ENCODE results near the gene DDX59.

The DDX59 gene

DNA sequence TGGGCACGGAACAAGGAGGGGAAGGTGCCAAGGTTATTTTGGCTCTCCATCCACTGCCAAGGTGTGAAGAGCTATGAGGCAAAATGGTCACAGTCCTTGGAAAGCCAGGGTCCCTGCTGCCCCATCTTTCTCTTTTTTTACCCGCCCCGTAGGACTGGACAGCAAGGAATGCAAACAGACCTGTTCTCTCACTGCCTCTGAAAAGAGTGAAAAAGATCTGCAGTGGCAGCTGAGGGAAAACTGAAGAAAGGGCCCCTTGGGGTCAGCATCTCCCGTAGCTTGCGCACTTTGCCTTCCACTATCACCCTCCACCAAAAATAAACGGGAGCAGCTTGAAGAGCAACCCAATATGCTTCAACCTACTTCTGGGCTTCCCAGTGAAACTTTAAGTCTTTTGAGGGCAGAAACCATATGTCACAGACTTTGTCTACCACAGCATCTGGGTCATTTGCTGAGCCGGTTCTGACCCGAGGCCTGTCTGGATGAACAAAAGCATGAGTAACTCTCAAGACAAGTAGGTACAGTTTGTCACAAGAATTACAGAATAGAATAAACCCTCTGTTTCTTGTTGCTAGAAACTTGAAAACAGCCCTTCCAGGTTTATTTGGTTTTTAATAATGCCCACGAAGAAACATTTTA, 39.7 kb downstream of the DDX59 start:
- TF ChIP-seq ZNF274 (IDR thresholded peaks at IDR 0.05; ENCODE audit: low read depth, low read length), result no peak
- no peak overlapping the region for H3K4me3 ChIP-seq (ENCODE audit: low read length)

DNA sequence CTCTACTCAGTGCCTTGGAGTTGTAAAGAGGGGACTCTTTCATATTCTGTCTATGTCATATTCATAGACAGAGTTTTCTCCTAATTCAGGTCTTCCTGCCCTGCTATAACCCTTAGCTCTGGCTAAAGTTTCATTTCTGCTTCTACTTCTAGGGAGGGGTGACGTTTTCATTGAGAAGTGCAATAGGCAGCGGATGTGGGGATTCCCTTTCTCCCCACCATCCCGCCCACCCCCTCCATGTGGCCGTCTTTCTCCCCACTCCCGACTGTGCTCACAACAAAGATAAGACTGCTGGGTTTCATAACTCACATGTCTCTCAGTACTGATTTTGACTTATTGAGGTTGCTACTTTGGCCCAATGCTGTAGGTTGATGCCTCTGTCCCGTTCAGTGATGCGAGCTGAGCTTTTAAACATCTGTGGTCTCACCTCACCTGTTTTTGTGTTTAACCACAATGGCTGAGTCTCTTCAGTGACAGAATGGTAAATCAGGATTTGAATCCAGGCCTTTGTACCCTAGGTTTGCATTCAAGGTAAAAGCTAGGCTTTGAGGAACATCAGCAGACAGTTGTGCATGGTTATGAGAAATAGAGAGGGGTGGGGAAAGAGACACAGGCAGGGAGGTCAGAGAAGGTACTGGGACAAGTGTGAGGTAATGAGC, 41.4 kb downstream of the DDX59 start:
- no peak for TF ChIP-seq ZNF274 (IDR thresholded peaks at IDR 0.05; ENCODE audit: low read depth, low read length)
- peak overlapping the region; percentile 56; the same call in 1 of the 2 replicates for H3K4me3 ChIP-seq (ENCODE audit: low read length)

DNA sequence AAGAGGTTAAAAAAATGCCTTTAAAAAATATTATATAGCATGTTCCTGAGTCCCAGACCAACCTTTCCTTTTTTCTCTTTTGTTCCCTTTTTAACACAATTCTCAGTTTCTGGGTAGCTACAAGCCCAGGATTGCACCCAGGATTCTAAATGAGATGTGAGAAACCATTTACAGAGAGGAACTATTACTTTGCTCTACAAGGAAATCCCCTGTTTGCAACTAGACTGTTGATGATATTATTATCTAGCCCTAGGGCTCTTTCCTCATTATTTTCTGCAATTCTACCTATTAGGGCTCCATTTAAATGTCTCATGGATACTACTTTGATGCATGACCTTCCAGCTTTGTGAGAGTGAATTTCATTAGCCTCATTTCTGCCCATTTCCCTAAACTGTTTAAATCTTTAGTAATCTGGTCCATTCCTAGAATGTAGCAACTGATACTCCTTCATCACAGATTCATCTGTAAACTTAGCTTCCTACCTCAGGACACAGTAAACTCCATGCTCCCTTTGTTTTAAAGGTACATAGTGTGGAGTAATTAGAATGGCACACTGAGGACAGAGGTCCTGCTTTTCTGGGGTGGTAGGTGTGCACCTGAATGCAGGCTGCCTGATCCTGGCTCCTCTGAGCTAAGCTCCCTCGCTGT, 42.0 kb downstream of the DDX59 start:
- TF ChIP-seq ZNF274 (IDR thresholded peaks at IDR 0.05; ENCODE audit: low read depth, low read length), result no peak
- peak overlapping the region; percentile 56 for H3K4me3 ChIP-seq (ENCODE audit: low read length)

DNA sequence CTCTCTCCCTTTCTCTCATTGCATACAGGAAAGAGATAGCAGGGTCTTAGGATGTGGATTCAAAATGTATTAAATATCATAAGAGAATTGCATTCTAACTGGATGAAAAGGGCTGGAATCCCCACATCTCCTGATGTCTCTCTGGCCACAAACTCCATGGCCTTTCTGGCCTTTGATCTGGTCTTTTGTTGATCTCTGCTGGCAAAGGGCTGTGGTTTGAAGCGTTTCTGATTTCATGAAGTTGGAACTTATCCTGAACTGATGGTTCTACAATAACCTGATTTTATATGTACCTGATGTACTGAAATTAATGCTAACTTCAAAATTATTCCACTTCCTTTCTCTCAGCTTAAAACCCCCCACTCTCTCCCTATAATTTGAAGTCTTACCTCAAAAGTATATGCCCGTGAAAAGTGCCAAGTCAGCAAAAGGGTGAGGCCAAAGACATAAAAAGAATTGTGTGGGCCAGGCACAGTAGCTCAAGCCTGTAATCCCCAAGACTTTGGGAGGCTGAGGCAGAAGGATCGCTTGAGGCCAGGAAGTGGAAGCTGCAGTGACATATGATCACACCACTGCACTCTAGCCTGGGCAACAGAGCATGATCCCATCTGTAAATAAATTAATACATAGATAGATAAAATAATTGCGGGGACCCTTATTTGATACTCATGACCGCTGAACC, 42.7 kb downstream of the DDX59 start:
- H3K4me3 ChIP-seq (ENCODE audit: low read length), result no peak overlapping the region; the same call in 1 of the 2 replicates
- TF ChIP-seq ZNF274 (IDR thresholded peaks at IDR 0.05; ENCODE audit: low read depth, low read length), result no peak

- H3K4me3 ChIP-seq (ENCODE audit: low read length), result no peak overlapping the region
- no peak for TF ChIP-seq ZNF274 (IDR thresholded peaks at IDR 0.05; ENCODE audit: low read depth, low read length)
Measured at GRCh38 chr1:200625381-200625824, 44.3 kb downstream of the DDX59 start.

DNA sequence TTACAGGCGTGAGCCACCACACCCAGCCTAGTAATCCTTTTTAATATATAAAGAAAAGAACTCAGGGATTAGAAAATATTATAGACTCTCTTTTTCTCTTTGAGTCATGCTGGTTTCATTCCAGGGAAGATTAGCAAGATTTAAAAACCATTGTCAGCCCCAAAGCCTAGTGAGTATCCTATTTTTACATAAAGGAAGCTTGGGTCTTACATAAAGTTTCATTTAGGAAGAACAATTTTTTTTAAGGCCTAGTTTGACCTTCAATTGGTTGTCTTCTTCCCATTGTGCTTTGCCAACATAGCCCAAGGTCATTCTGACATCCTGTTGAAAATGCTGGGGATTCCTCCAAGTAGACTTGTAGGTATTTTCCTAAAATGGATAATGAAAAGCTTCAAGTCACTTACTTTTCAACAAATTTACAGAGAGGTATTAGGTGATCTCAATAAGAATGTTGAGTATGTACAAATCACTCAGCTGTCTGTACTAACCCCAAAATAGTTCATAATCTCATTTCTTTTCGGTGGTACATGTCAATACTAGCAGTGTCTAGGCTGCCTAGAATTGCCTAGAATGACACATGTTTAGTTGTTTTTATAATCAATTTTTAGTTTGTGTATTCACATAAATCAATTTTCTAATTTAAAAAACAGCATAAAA, 44.9 kb downstream of the DDX59 start:
- no peak overlapping the region for H3K4me3 ChIP-seq (ENCODE audit: low read length)
- TF ChIP-seq ZNF274 (IDR thresholded peaks at IDR 0.05; ENCODE audit: low read depth, low read length), result no peak

GRCh38 chr1:200620273-200621131, 49.2 kb downstream of the DDX59 start, which contains the start of gene KIF14:
TSS of gene KIF14 (minus strand) at chr1:200620751. CDS start at chr1:200618723, 2,028 bp downstream.
- no peak for TF ChIP-seq ZNF274 (IDR thresholded peaks at IDR 0.05; ENCODE audit: low read depth, low read length)
- peak within 1 kb of the TSS; percentile 89 for H3K4me3 ChIP-seq (ENCODE audit: low read length)

GRCh38 chr1:200619894-200620272, 49.8 kb downstream of the DDX59 start:
- TF ChIP-seq ZNF274 (IDR thresholded peaks at IDR 0.05; ENCODE audit: low read depth, low read length), result no peak
- peak overlapping the region; percentile 89 for H3K4me3 ChIP-seq (ENCODE audit: low read length)

DNA sequence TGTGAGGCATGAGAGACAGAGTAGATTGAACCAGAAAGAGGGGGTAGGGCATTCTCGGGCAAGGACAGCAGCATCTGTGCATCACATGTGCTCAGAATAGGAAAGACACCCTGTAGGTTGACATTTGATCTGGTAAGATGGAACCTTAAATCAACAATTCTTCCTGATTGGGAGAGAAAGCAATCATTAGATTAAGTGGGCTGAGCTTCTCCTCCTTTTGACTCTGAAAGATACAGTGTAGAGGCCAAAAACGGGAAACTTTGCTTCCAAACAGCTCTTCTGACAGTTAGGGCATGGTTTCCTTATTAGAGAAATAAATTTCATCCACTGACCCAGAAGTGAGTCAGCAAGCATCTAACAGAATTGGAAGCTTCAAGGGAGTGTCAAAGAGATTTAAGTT, 58.9 kb downstream of the DDX59 start:
- H3K4me3 ChIP-seq (ENCODE audit: low read length), result no peak overlapping the region
- TF ChIP-seq ZNF274 (IDR thresholded peaks at IDR 0.05; ENCODE audit: low read depth, low read length), result no peak

GRCh38 chr1:200602632-200603031, 67.1 kb downstream of the DDX59 start:
- no peak overlapping the region for H3K4me3 ChIP-seq (ENCODE audit: low read length)
- no peak for TF ChIP-seq ZNF274 (IDR thresholded peaks at IDR 0.05; ENCODE audit: low read depth, low read length)

Measured in GM08714 (cell line).